ENCODE measurements around the gene LRRC8D. TPM values are rescaled to one million over a fixed set of nuclear protein-coding genes. Genes with fewer than 3 reads are reported as not detected.
A peak's percentile ranks its signal among the peaks of the same experiment; 100 is the strongest.

Gene LRRC8D
- total RNA-seq, 1 experiment from 2014 or later: 36.2 TPM

DNA sequence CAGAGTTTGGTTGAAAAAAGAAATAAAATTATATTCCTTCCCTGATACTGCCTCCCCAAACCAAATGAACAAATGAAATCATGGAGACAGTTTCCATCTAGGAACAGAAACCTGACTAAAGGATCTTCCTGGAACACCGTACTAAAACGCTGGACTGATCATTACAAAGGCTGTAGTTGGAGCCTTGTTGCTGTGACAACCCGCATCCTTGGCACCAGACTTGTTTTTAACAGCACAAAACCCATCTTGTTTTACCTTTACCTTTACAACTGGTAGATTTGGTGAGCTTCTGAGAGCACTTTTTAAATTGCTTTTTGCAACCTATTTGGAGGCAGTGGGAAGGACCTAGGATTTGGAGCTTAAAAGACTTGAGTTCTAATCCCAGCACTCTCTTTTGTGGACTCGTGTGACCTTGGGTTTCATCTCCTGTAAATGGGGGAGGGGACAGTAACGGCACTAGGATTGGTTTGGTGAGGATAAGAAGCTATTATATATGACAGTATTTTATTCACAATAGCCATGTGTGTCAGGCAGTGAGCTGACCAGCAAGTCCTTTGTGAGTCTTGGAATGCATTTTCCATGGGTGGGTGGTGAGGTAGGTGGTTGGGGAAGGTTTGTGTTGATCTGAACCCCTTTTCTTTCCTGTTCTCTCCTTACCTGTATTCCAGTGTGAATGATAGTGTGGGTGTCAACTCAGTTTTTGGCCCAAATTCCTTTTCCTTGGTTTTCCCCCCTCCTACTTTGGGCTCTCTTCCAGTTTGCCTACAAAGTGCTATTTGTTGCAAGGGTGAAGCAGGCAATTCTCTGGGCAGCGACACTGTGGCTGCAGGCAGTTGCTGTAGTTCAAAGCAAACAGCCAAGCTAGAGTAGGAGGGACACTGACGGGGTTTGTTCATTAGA lies 12.6 kb downstream of the LRRC8D start:
- DNase-seq (ENCODE audit: low read depth): no peak

DNA sequence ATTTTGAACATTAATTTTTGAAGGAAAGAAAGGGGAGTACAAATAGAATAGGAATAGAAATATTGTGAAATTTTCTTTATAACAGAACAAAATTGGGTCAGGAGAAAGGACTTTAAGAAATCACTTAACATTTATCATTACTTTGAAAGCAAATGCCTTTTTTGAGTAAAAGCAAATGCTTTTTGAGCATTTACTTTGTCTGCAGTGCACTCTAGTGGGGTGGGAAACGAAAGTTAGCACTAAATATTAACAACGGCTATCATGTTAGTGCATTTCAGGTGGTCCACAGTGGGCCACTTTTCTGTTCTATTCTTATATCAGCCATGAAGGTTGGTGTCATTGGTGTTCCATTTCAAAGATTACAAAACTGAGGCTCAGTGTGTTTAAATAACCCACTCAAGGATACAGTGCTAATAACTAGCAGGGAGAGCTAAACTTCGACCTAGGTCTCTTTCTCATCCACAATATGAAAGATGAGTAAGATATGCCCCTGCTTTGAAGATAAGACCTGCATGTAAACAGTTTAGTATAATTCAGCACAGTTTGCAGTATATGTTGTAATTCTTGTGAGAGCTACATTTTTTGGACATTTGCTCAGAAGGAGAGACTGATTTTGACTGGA lies 13.4 kb downstream of the LRRC8D start:
- DNase-seq (ENCODE audit: low read depth): no peak

DNA sequence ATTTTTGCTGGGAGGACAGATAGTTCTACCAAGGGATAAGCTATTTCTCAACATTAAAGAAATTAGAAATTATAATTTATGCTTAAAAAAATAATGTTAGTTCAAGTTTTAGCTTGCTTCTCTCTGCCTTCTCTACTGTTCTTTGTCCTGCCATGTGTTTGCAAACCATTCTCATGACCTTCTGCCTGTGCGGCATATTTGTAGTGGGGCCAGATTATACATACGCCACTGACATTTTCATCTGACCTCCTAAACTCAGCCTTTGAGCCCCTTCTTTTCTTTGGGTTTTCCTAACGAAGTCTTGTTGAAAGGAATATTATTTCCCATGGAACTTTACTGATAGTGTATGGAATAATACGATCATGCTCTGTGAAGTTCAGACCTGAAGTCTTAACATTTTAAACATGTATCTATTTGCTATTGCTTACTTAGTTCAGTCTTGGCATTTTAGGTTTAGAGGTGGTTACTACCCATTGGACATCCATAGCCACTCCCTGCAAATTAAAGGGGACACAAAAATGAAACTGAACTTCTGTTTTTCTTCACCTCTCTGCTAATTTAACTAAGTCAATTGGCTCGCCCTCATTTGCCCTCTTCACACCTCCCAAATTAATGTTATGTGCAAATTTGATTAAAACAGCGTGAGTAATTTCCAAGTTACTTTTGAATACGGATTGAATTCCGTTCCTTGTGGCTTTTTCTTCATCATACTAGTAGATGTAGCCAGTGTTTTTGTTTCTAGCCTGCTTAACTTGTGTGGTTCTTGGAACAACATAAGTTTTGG lies 15.6 kb downstream of the LRRC8D start:
- DNase-seq (ENCODE audit: low read depth): no peak

DNA sequence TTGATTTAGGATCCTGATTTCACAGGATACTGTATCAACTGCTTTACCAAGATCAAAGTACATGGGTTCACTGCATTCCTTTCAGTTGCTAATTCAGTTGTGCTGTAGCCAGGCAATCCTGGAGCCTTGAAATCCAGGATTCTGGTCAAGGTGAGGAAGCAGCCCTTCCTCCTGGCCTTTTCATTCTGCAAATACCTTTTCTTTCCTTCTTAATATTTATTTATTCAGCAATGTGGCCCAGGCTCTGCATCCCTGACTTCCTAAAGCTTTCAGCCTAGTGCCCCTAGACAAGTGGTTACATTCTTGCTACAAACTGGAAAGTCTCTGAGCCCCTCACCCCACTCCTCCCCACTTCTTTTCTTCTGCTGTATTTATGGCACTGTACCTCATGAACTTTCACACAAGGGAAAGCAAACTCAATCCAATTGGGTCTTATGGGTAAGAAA lies 16.2 kb downstream of the LRRC8D start:
- no peak for DNase-seq (ENCODE audit: low read depth)

DNA sequence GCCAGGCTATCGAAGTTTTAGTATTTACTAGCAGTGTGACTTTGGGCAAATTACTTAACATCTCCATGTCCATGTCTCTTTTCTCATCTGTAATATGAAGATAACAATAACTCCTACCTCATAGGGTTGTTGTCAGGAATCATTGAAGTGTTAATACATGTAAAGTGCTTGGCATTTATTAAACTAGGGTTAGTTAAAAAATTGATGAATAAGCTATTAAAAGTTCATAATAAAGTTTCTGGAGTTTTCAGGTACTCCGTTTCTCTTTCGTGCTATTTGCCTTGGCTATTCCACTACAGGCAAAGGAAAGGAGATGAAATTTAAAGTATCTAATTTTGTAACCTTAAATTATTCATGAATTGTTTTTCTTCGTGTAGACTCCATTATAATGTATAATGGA lies 16.7 kb downstream of the LRRC8D start:
- DNase-seq (ENCODE audit: low read depth): no peak

DNA sequence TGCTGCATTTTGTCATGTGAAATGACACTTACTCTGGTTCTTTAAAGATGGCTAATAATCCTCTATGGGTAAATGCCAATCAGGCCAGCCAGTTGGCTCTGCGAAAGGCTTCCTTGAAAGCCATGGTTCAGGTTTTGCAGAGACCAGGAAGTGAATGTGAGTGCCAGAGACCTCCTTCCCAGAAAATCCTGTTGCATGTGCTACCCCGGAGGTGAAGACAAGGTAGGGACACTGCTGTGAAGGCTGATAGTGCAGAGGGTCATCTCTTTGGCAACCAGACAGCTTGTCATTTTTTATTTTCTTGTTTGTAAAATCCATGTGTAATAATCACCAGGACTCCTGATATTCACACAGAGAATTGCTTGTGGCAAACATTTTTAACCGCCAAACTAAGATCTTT lies 18.7 kb downstream of the LRRC8D start:
- DNase-seq (ENCODE audit: low read depth): no peak

DNA sequence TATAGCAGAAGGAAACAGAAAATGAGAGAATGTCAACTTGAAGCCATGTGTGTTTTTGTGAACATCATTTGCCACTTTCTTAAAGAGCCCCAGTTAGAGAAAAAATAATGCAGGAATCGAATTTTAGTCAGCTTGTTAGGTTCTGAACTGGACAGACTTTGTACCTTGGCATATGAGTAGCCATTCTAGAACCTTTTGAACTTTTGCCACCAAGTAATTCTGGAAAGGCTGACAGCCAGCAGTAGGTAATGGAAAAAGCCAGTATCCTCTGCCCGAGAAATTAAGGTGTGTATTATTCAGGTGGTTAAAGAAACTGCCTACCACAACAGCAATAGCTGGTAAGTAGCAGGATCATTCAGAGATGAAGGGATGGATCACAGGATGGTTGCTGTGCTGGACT lies 20.7 kb downstream of the LRRC8D start:
- DNase-seq (ENCODE audit: low read depth): no peak

DNA sequence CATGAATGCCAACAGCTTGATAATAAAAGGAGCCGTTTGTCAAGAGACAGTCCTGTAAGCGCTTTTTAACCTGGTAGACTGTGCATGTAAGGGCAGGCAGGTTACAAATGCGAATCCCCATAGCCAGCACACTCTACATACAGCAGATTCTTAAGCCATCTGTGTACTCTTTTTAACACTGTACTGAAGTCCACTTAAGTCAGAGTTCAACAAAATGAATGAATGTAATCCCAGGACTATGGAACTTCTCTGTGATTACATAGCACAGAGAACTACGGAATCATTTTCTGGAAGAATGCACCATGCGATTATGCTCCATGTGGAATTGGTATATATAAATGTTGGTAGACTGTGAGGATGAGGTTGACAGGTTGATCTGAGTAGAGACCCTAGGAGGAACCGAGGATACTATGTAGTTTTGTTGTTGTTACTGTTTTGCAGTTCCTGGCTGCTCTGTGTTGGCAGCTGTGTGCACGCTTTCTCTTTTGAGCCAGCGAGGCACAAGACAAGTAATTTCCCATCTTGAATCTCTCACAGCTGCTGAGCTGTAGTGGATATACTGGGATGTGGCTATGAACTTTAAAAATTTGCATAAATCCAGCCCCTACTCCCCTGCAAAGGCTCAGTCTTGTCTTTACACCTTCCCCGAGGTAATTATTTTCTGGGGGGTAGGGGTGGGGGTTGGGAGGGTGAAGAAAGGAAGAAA lies 21.9 kb downstream of the LRRC8D start:
- DNase-seq (ENCODE audit: low read depth): peak; percentile 44

DNA sequence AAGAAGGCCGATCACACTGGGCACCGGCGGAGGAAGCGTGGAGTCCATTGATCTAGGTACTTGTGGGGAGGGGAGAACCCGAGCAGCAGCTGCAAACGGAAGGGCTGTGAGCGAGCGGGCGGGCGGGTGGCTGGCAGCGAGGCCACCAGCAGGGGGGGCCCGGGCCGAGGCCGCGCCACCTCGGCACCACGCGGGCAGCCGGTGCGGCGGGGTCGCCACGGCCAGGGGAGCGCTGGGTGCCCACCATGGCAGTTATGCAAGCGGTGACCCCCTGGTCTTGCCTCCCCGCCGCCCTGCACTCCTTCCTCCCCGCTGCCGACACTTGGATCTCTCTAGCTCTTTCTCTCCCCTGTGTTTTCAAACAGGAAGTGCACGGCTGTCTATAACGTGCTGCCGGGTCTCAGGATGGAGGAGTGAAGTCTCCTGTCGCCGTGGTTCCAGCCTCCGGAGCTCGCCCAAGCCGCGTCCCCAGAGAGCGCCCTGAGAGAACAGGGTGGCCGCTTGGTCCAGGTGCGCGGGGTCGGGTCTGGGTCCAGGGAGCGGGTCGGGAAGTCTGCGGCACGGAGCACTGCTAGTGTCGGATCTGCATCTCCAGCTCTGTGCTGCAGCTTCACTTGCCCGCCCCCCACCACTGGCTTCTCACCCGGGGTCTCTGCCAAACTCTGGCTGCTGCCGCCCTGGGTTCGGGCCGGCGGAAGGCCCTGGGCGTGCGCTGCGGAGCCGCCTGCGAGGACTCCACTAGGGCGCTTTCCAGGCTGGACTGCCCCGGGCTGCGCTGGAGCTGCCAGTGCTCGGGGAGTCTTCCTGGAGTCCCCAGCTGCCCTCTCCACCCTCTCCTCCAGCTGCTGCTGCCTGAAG lies 22.7 kb downstream of the LRRC8D start:
- DNase-seq (ENCODE audit: low read depth): peak; percentile 90

DNA sequence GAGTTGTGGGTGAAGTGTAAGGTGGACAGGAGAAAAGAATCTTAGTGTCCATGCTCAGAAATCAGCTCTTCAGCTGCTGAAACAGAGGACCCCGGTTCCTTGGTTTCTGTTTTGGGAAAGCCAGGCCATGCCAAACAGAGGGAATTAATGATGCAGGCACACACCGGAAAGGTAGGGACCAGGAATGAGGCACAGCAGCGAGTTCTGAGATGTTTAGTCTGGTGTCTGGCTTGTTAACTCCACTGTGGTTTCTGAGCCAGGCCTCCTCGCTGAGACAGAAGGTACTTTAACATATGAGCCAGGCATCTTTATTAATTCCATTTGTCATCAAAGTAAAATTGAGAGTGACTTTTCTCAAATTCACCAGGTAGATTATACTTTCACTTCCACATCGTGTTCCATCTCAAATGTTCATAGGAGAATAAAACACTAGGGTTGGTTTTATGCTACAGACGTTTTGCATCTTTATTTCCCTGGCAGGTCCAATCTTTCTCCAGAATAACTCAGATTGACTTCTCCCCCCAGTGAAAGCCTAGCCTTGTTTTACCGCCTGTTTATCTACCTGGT lies 23.5 kb downstream of the LRRC8D start:
- DNase-seq (ENCODE audit: low read depth): peak; percentile 67

DNA sequence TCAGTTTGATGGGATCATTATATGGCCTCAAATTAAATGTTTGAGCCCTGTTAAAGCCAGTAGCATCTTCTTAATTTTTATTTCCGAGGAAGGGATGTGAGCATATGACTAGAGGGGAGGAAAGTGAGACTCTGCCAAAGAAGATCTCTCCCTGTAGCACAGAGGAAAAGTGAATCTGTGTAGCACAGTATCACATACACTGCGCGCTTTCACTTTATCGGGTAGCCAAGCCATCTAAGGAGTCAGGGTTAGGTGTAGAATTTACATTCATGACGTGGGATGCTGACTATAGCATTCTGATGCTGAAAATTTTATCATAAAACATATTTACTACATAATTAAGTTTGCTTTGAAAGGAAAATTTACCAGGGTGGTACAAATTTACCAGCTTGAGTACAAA lies 24.0 kb downstream of the LRRC8D start:
- DNase-seq (ENCODE audit: low read depth): no peak

DNA sequence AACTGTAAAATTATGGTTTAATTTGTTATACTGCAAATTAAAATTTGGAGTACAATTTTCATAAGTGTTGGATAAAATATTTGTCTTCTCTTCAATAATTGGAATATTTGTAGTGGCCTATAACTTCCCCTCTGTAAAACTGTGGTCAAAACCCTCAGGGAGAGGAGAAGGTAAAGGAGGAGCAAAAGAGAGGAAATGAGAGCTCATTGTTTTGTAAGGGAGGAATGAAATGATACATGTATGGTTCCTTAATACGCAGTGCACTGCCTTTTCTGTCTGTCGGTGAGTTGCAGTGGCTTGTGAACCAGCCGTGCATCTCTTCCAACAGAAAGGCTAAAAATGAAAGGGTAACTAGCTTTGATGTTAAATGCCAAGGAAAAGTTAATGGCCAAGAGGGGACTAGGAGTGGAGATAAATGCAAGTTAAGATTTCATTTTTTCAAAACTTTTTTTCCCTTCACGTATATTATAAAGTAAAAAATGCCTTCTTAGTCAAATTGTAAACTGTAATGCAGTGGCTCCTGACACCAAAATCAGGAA lies 26.4 kb downstream of the LRRC8D start:
- no peak for DNase-seq (ENCODE audit: low read depth)

DNA sequence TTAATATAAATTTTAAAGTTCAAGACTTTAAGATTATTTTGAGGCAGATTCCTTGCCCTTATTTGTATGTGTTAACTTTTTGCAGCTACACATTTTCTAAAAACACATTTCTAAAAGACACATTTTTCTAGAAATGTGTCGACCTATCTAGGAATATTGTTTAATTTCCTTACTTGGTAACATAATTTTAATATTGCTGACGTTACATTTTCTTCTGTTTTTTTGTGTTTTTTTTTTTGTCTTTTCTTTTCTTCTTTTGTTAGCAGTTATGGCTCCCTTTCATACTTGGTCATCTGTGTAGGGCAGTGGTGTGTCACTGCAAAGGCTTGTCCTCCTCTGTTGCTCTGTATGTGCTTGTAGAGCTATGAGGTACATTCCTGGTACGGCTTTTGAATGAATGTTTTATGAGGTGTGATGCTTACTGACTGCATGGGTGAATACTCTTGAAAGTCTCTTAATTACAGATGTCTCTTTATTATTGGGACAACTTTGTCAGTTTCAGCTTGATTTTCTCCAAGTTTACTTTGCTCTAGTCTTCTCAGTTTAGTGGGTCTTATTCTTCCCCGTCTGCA lies 30.1 kb downstream of the LRRC8D start:
- no peak for DNase-seq (ENCODE audit: low read depth)

DNA sequence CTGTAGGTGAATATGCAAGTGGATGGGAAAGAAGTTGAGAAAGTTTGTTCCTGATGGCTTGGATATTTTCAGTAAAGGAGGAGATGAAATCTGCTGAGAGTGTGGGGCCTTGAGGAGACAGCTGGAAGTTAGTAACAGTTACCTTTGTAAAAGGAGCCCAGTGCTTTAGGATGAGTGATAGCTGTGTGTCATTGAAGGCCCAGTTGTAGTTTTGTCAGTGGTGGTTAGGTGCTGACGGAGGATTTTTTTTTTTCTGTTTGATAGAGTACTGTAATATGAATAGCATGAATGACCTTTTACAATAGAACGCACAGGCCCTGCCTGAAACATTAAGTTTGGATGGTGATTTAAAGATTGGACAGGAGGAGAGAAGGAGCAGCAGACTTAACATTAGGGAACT lies 33.3 kb downstream of the LRRC8D start:
- DNase-seq (ENCODE audit: low read depth): no peak

DNA sequence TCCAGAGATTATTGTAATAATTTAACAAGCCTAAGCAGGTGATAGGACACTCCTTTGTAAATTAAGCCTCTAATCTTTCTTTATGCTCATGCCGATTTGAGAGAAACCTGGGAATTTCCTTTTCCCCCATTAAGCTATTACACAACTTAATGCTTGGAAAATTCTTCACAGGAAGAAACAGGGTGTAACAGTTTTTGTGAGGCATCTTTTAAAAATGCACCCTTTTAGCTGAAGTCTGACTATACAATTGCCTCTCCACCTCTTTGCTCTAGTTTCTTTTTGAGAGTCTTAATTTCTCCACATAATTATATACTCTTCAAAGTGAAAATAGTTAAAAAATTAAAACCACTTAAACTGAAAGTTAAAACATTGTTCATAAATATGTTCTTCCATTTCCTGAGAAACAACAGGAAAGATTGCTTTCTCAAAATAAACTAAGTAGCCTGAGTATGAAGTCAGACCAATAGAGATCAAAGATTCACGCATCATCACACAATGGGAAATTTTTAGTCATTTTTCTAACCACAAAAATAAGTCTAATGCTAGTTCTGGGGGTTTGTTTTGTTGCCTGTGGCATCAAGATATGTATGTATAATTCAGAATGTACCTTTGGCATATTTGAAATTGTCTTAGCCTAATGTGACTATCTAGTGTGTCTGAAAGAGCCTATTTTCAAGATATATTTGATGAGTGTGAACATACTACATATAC lies 34.7 kb downstream of the LRRC8D start:
- DNase-seq (ENCODE audit: low read depth): no peak

DNA sequence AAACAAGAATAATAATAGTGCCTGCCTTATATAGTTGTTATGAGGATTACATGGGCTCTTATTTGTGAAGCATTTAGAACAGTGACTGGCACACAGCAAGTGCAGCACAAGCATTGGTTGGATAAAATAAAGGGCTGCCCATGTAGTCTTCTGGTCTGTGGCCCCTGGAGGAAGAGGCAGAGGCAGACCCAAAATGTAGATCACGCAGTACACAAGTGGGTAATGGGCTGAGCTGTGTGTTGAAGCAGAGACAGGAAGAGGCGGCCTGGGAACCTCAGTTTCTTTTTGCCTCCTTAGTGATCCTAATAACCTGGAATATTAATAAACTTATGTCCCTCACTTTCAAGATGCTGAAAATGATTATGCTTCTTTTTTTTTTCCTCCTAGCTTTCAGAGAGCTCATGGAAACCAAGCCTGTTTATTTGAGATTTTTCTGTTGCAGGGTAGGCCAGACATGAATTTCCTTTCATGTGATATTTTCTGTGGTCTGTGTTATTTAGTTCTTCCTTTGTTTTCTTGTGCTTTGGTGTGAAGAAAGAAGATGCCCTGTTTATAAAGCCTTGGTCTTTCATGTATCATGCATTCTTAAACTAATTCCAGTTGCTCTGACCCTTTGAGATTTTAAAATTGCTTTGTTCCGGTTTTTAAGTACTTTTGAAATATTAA lies 42.5 kb downstream of the LRRC8D start:
- DNase-seq (ENCODE audit: low read depth): no peak

DNA sequence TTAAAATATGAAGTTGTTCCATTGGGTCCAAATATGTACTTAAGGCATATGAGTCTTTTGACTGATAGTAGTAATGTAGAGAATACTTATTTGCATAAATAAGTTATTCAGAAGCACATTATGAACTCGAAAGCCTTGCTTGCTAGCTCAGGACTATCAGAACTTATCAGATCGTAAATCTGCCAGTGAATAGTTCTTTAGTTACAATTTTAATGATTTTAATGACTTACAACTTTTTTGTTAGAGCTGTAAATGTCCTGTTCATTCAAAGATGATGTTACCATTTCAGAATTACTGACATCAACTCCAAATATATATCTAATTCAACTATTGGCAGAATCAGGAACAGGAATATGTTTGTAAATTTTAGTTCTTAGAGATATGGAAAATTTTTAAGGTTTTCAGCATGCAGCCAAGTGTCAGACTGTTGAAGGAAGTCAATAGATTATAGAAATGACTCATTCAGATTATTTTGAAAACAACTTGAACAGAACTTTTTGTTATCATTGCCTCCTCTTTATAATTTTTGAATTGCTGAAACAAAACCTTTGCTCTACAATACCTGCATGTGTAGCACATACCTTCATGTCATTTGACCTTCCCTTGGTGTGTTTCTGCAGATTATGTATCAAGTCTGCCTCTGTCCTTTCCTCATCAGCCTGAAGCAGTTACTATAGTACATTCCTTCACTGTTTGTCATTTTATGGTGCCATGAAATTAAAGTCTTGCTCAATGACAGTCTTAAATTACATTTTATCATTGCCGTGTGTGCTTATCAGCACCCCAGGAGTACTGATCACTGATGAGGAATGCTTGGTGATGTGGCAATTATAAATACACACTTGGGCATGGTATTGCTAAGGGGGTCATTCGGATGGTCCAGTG lies 44.9 kb downstream of the LRRC8D start:
- DNase-seq (ENCODE audit: low read depth): peak; percentile 72

DNA sequence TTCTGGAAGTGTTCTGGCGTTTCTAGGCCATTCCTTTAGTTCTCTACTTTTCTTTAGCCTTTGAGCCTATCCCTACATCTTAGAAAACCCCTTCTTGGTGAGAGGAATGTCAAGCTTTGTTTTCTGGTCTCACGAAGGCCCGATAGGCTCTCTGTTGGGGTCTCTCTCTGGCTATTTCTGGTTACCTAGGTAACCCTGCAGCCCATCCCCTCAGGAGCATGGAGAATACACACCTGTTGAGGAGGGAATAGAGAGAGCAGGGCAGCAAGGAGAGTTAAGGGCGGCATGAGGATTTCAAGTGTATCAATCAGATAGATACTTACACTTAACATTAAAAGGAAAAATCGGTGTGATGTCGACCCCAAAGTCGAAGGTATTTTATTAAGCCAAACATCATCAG lies 45.7 kb downstream of the LRRC8D start:
- no peak for DNase-seq (ENCODE audit: low read depth)
